Thymus (tissue), 11 donors: ENCODE measurements around the gene IDI2. TPM values are rescaled to one million over a fixed set of nuclear protein-coding genes. Genes with fewer than 3 reads are reported as not detected.
"Not testable (repeated sequence)": the region's sequence is repeated elsewhere in the genome, so short reads cannot be mapped to it uniquely, and the experiment has no call there.

Experiments used
- DNase-seq, 9 donors: peaks; one replicate each; pipeline ENCODE4 v3.0.0-alpha.2; 2013; ENCODE audit warnings: low spot score in 9 of 9, low read depth in 6 of 9, missing footprints in 1 of 9
- H3K27ac ChIP-seq, 2 donors: one replicate each; pipeline ENCODE4 v1.5.1; 2013; ENCODE audit warnings: control low read depth in 1 of 2, low read depth in 1 of 2, low read length in 1 of 2, mild to moderate bottlenecking in 1 of 2, moderate library complexity in 1 of 2
- H3K27me3 ChIP-seq, 2 donors: one replicate each; pipeline ENCODE4 v1.5.1; 2013; ENCODE audit warnings: low read length in 1 of 2; ENCODE audit not compliant: control insufficient read depth in 2 of 2, insufficient read depth in 1 of 2
- H3K36me3 ChIP-seq, 2 donors: one replicate each; pipeline ENCODE4 v1.5.1; 2013; ENCODE audit warnings: low read length in 1 of 2, mild to moderate bottlenecking in 1 of 2, moderate library complexity in 1 of 2; ENCODE audit not compliant: control insufficient read depth in 2 of 2, insufficient read depth in 2 of 2
- H3K4me1 ChIP-seq, 2 donors: one replicate each; pipeline ENCODE4 v1.5.1; 2013; ENCODE audit warnings: low read length in 2 of 2; ENCODE audit not compliant: control insufficient read depth in 2 of 2, insufficient read depth in 2 of 2
- H3K4me3 ChIP-seq, 2 donors: one replicate each; pipeline ENCODE4 v1.5.1; 2013; ENCODE audit warnings: low read length in 2 of 2, control low read depth in 1 of 2, mild to moderate bottlenecking in 1 of 2
- H3K9me3 ChIP-seq, 2 donors: one replicate each; pipeline ENCODE4 v1.5.1; 2013; ENCODE audit warnings: low read length in 1 of 2, mild to moderate bottlenecking in 1 of 2; ENCODE audit not compliant: control insufficient read depth in 2 of 2, insufficient read depth in 1 of 2
- WGBS: extraction: QIAGEN DNeasy Blood & Tissue Kit; methylation state at CpG from one replicate; pipeline ENCODE4 v1.1.7; 2013; 5-methylcytosine and 5-hydroxymethylcytosine counted together
- polyA plus RNA-seq: library from polyadenylated mRNA; stranded (reverse); fragments of 200-250 nt; gene quantifications from one replicate; pipeline ENCODE4 v1.2.3, GENCODE V29; 2013
- total RNA-seq: library from RNA; stranded (reverse); fragments of 120-200 nt; gene quantifications from one replicate; pipeline ENCODE4 v1.2.4, GENCODE V29; 2013
- donor health status: healthy.

Gene IDI2
- total and polyA plus RNA-seq, 2 donors = 0.14 TPM; not detected in 1

DNA sequence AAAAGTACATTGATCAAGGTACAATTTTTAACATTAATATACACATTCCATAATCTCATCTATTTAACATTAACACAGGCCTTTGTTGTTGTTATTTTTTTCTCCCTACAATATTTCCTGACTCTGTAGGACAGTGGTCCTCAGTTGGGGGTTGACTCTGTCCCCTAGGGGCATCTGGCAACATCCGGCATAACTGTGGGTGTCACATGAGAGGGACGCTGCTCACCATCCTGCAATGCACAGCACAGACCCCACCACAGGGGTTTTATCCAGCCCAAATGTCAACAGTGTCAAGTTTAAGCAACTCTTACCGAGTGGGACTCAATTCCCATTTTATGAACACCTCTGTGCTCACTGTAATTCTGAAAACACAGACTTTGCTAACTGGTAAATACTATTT lies 14.5 kb upstream of the IDI2 start:
- H3K9me3 ChIP-seq = no peaks in the 10 kb centered on the region
- 97% methylated on average over 3 of the region's 3 CpGs for WGBS
- no peaks in the 10 kb centered on the region for H3K27me3 ChIP-seq
- DNase-seq = no peak
- H3K27ac ChIP-seq = no peak overlapping the region
- H3K4me3 ChIP-seq = no peak overlapping the region
- peaks cover 11 to 40% of the 10 kb centered on the region in 2 donors for H3K36me3 ChIP-seq
- H3K4me1 ChIP-seq = peaks cover 0 to 10% of the 10 kb centered on the region in 2 donors

DNA sequence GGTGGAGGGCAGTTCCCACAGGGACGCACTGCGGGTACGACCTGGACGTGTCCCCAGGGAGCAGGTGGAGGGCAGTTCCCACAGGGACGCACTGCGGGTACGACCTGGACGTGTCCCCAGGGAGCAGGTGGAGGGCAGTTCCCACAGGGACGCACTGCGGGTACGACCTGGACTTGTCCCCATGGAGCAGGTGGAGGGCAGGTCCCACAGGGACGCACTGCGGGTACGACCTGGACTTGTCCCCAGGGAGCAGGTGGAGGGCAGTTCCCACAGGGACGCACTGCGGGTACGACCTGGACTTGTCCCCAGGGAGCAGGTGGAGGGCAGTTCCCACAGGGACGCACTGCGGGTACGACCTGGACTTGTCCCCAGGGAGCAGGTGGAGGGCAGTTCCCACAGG lies 13.1 kb upstream of the IDI2 start:
- H3K9me3 ChIP-seq, H3K27me3 ChIP-seq, H3K27ac ChIP-seq, H3K4me1 ChIP-seq, DNase-seq, H3K4me3 ChIP-seq: not testable (repeated sequence)
- over 99% methylated on average over 13 of the region's 20 CpGs for WGBS
- peaks cover 11 to 38% of the 10 kb centered on the region in 2 donors for H3K36me3 ChIP-seq

- Histone ChIP-seq H3K9me3 (no peaks in the 10 kb centered on the region), H3K27me3 (no peaks in the 10 kb centered on the region), H3K4me1 (no peaks in the 10 kb centered on the region), H3K4me3 (no peak overlapping the region), H3K27ac (no peak overlapping the region), H3K36me3 (peaks cover 8 to 24% of the 10 kb centered on the region in 2 donors)
- DNase-seq = no peak
- 97% methylated on average over 11 of the region's 11 CpGs for WGBS
Observed at GRCh38 chr10:1037098-1037497, 11.4 kb upstream of the IDI2 start.

- H3K27me3 ChIP-seq = no peaks in the 10 kb centered on the region
- H3K4me3 ChIP-seq = no peak overlapping the region
- H3K4me1 ChIP-seq = no peaks in the 10 kb centered on the region
- H3K27ac ChIP-seq = no peak overlapping the region
- H3K9me3 ChIP-seq = no peaks in the 10 kb centered on the region
- DNase-seq = no peak
- H3K36me3 ChIP-seq = peaks cover 8 to 23% of the 10 kb centered on the region in 2 donors
- WGBS = 90% methylated on average over 14 of the region's 14 CpGs
Observed at GRCh38 chr10:1036341-1036791, 10.7 kb upstream of the IDI2 start.

DNA sequence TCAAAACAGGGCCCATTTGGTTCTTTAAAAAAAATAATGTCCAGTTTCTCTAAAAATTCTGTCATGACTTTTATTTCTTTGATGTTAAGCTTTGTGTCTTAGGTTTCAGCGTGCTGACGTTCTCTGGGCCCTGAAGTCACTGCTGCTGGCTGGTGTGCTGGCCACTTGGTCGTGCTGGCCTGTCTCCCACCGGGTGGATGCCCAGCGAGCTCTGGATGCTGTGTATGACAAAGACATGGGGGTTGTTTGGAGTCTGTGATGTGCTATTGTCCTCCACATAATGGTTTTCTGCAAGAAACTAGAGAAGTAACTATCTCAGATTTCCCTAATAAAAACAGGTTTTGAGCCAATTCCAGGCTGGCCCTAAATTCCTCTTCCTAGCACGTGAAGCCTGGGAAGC lies 9.5 kb upstream of the IDI2 start:
- no peak for DNase-seq
- no peaks in the 10 kb centered on the region for H3K27me3 ChIP-seq
- H3K9me3 ChIP-seq = no peaks in the 10 kb centered on the region
- H3K4me3 ChIP-seq = no peak overlapping the region
- WGBS = 95% methylated on average over 6 of the region's 6 CpGs
- H3K4me1 ChIP-seq = no peaks in the 10 kb centered on the region
- H3K27ac ChIP-seq = no peak overlapping the region
- H3K36me3 ChIP-seq = peaks cover 7 to 21% of the 10 kb centered on the region in 2 donors

DNA sequence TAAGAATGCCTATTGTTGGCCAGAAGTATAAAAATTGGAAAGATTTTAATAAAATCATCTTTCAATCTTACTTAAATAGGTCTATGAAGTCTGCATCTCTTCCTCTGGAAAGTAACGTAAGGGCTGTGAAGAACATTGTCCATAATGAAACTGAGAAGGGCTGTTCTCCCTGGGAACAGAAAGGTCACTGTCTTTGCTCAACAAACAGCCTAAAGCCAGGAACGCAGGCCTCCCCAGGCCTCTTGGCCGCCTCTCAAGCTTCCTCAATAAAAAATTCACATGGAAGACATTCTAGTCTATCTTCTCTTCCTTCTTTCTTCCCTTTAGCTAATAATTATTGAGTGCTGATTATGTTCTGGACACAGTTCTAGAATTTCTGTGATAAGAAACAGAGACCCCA lies 9.1 kb upstream of the IDI2 start:
- whole genome bisulfite sequencing = 97% methylated on average over 3 of the region's 3 CpGs
- Histone ChIP-seq H3K4me1 (no peaks in the 10 kb centered on the region), H3K9me3 (no peaks in the 10 kb centered on the region), H3K27ac (no peak overlapping the region), H3K27me3 (no peaks in the 10 kb centered on the region), H3K36me3 (peaks cover 5 to 18% of the 10 kb centered on the region in 2 donors), H3K4me3 (no peak overlapping the region)
- DNase-seq = no peak

- H3K4me1 ChIP-seq = no peaks in the 10 kb centered on the region
- H3K4me3 ChIP-seq = no peak overlapping the region
- DNase-seq = no peak
- WGBS = 95% methylated on average over 1 of the region's 1 CpG
- no peak overlapping the region for H3K27ac ChIP-seq
- H3K36me3 ChIP-seq = peaks cover 5 to 15% of the 10 kb centered on the region in 2 donors
- H3K27me3 ChIP-seq = no peaks in the 10 kb centered on the region
- H3K9me3 ChIP-seq = no peaks in the 10 kb centered on the region
Observed at GRCh38 chr10:1033601-1034000, 7.9 kb upstream of the IDI2 start.

DNA sequence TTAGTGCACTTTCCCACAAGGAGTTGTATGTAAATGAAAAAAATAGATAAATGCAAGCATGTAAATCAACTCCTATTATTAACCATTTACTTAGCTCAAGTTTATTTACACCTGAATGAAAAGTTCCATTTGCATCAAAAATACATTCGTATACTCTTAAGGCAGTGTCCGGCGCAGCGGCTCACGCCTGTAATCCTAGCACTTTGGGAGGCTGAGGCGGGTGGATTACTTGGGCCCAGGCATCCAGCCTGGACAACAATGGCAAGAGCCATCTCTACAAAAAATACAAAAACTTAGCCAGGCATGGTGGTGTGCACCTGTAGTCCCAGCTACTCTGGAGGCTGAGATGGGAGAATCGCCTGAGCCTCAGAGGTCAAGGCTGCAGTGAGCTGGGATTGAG lies 4.2 kb upstream of the IDI2 start:
- Histone ChIP-seq H3K4me1 (no peaks in the 10 kb centered on the region), H3K27ac (no peak overlapping the region), H3K9me3 (no peaks in the 10 kb centered on the region), H3K36me3 (no peaks in the 10 kb centered on the region), H3K27me3 (no peaks in the 10 kb centered on the region), H3K4me3 (no peak overlapping the region)
- no peak for DNase-seq
- 98% methylated on average over 7 of the region's 7 CpGs for WGBS

DNA sequence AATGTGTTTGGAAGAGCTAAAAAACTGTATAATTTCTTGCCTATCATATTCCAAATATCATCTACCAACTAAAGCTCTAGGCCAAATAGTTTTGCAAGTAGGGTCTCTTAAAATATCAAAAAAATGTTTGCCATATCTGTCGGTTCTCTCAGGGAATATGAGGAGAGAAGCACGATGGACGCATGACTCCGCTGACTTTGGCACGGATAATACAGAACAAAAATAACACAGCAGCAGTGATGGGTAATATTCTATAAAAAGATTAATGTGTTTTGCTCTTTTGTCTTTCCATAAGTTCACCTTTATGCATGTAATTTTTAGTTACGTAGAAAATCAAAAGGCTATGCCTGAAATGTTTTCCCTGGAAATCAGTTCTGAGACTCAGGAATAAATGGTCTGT lies 919 bp upstream of the IDI2 start:
- Histone ChIP-seq H3K27ac (no peak overlapping the region), H3K9me3 (no peaks in the 10 kb centered on the region), H3K4me3 (no peak overlapping the region), H3K27me3 (no peaks in the 10 kb centered on the region), H3K36me3 (no peaks in the 10 kb centered on the region), H3K4me1 (no peaks in the 10 kb centered on the region)
- WGBS = 94% methylated on average over 6 of the region's 6 CpGs
- DNase-seq = no peak

DNA sequence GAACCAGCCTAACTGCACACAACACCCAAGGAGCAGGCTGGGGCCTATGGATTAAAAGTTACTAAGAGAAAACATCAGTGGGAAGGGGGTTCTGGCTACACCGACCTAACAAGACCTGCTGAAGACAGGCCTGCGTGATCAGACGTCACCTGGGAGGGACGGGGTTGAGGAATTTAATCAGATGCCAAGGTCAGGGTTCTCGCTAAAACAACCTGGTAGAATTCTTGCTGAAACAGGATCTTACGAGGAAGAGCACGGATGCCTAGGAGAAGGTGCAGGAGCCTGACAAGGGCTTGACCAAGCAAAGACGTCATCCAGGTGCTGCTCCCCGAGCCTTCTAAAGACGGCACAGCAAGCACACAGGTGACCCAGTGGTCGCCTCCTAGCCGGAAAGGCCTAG lies 1.6 kb downstream of the IDI2 start:
- Histone ChIP-seq H3K27me3 (no peaks in the 10 kb centered on the region), H3K27ac (no peak overlapping the region), H3K36me3 (peaks cover 7 to 10% of the 10 kb centered on the region in 2 donors), H3K4me1 (no peaks in the 10 kb centered on the region), H3K4me3 (no peak overlapping the region), H3K9me3 (no peaks in the 10 kb centered on the region)
- 97% methylated on average over 12 of the region's 12 CpGs for WGBS
- no peak for DNase-seq
